DND-41 (cell line): Measurements from ENCODE around the gene SIX6.
"Not testable (repeated sequence)": the region's sequence is repeated elsewhere in the genome, so short reads cannot be mapped to it uniquely, and the experiment has no call there.

Experiments
- ATAC-seq: fragments of 200-7000 bp; cut with Tn5 transposase; 3 replicates; pipeline ENCODE4 v1.9.1; 2021; ENCODE audit warnings: low read depth; ENCODE audit not compliant: insufficient read depth
- DNase-seq: peaks from one replicate; pipeline ENCODE4 v3.0.0-alpha.2; 2020
- H2AFZ ChIP-seq: 2 replicates; pipeline ENCODE4 v1.6.0; 2012; ENCODE audit warnings: low read depth, low read length
- H3K27ac ChIP-seq: 2 replicates; pipeline ENCODE4 v1.5.1; 2012; ENCODE audit warnings: low read length, inconsistent platforms
- H3K27me3 ChIP-seq: fragments of 200-600 bp; sonication (generic); 2 replicates; pipeline ENCODE4 v1.6.0; 2012; ENCODE audit warnings: low read length, mild to moderate bottlenecking, inconsistent platforms; ENCODE audit not compliant: insufficient read depth, poor library complexity
- H3K36me3 ChIP-seq: 2 replicates; pipeline ENCODE4 v1.5.1; 2012; ENCODE audit warnings: low read length, inconsistent platforms; ENCODE audit not compliant: insufficient read depth
- H3K4me1 ChIP-seq: 2 replicates; pipeline ENCODE4 v1.5.1; 2012; ENCODE audit warnings: mild to moderate bottlenecking, low read length; ENCODE audit not compliant: insufficient read depth
- H3K4me2 ChIP-seq: 2 replicates; pipeline ENCODE4 v1.6.0; 2012; ENCODE audit warnings: mild to moderate bottlenecking, moderate library complexity, low read length, inconsistent platforms; ENCODE audit not compliant: insufficient read depth
- H3K4me3 ChIP-seq, 2 experiments: fragments of 200-600 bp in 1 of 2; shearing (Covaris generic) in 1 of 2; 2 replicates each; pipeline ENCODE4 v1.5.1; 2012 to 2016; ENCODE audit warnings: inconsistent platforms in 2 of 2, low read length in 2 of 2, mild to moderate bottlenecking in 2 of 2, low read depth in 1 of 2, moderate library complexity in 1 of 2
- H3K79me2 ChIP-seq: 2 replicates; pipeline ENCODE4 v1.6.0; 2012; ENCODE audit warnings: low read length, inconsistent platforms; ENCODE audit not compliant: insufficient read depth
- H3K9ac ChIP-seq: 2 replicates; pipeline ENCODE4 v1.6.0; 2012; ENCODE audit warnings: low read depth, mild to moderate bottlenecking, inconsistent platforms, low read length, moderate library complexity
- H3K9me3 ChIP-seq: 2 replicates; pipeline ENCODE4 v1.5.1; 2012; ENCODE audit warnings: low read length, moderate library complexity, mild to moderate bottlenecking, inconsistent platforms; ENCODE audit not compliant: insufficient read depth, severe bottlenecking
- H4K20me1 ChIP-seq: 2 replicates; pipeline ENCODE4 v1.6.0; 2012; ENCODE audit warnings: low read length; ENCODE audit not compliant: insufficient read depth
- CTCF ChIP-seq: IDR thresholded peaks from 2 replicates; pipeline ENCODE4 v1.5.1; 2012; ENCODE audit warnings: borderline replicate concordance, low read length, moderate library complexity, mild to moderate bottlenecking; ENCODE audit not compliant: poor library complexity, severe bottlenecking; ENCODE audit errors: extremely low read depth
- EZH2 ChIP-seq: IDR thresholded peaks from 3 replicates; pipeline ENCODE4 v1.6.1; 2012; ENCODE audit warnings: borderline replicate concordance, low read depth, mild to moderate bottlenecking, moderate library complexity, low read length, inconsistent platforms; ENCODE audit not compliant: severe bottlenecking

Gene SIX6

DNA sequence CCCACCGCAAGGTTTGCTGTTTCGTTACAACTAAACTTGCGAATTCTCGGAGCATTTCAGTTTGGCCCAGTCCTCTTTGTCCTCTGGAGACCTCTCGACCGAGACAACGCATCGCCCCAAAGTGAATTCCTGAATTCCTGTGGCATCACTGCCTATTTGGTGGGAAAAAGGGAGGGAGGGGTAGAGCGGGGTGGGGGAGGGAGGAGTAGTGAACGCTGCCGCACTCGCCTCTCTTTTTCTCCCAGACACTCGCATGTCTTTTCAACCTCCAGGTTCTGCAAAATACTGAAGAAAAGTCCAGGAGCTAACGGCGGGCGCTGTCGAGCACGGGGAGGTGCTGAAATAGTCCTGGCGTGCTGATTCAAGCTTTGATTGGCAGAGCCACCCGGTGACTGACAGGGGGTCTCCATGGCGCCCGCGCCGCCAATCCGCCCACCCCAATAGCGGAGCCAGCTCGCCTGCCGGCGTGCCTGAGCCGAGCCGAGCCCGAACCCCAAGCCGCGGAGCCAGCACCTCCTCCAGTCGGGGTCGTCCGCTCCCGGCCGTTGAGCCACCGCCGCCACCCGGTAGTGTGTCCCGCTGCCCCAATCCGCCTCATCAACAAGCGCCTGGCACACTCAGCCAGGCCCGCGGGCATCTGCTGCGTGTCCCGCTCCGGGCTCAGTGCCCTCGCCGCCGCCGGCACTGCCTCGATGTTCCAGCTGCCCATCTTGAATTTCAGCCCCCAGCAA lies at the start of gene SIX6:
TSS of gene SIX6 (plus strand) at position 440 of the 731 bp plus-strand sequence. CDS start at position 693, 253 bp downstream.
- H3K27ac ChIP-seq: no peak within 1 kb of the TSS
- H3K36me3 ChIP-seq: no peaks in the 10 kb centered on the region
- no peaks in the 10 kb centered on the region for H3K9me3 ChIP-seq
- TF ChIP-seq CTCF (no peak), EZH2 (no peak)
- DNase-seq (no peak), ATAC-seq (no peak)
- no peaks in the 10 kb centered on the region for H3K4me1 ChIP-seq
- no peak within 1 kb of the TSS for H2AFZ ChIP-seq
- H3K4me2 ChIP-seq: no peak within 1 kb of the TSS
- no peaks in the 10 kb centered on the region for H3K27me3 ChIP-seq
- H3K4me3 ChIP-seq: no peak within 1 kb of the TSS
- H3K9ac ChIP-seq: no peak within 1 kb of the TSS
- no peaks in the 10 kb centered on the region for H3K79me2 ChIP-seq
- no peaks in the 10 kb centered on the region for H4K20me1 ChIP-seq

GRCh38 chr14:60480248-60480647 lies 28.7 kb upstream of the SIX6 start:
- not testable (repeated sequence) for H2AFZ ChIP-seq, H3K4me3 ChIP-seq, H3K27ac ChIP-seq, H3K27me3 ChIP-seq, H3K4me2 ChIP-seq, ATAC-seq, H3K79me2 ChIP-seq, H3K4me1 ChIP-seq, H3K36me3 ChIP-seq, H3K9me3 ChIP-seq, H3K9ac ChIP-seq, H4K20me1 ChIP-seq, DNase-seq

GRCh38 chr14:60482743-60483142 lies 26.2 kb upstream of the SIX6 start:
- H3K4me3 ChIP-seq: no peak overlapping the region
- H3K9me3 ChIP-seq: peaks cover 3% of the 10 kb centered on the region
- no peak overlapping the region for H3K27ac ChIP-seq
- H2AFZ ChIP-seq: no peak overlapping the region
- H3K36me3 ChIP-seq: no peaks in the 10 kb centered on the region
- DNase-seq: no peak
- TF ChIP-seq CTCF (no peak), EZH2 (no peak)
- no peak overlapping the region for H3K4me2 ChIP-seq
- no peaks in the 10 kb centered on the region for H4K20me1 ChIP-seq
- H3K79me2 ChIP-seq: no peaks in the 10 kb centered on the region
- no peak overlapping the region for H3K9ac ChIP-seq
- H3K4me1 ChIP-seq: no peaks in the 10 kb centered on the region
- ATAC-seq: no peak
- H3K27me3 ChIP-seq: no peaks in the 10 kb centered on the region

GRCh38 chr14:60485057-60485597 lies 23.8 kb upstream of the SIX6 start:
- no peaks in the 10 kb centered on the region for H4K20me1 ChIP-seq
- no peaks in the 10 kb centered on the region for H3K27me3 ChIP-seq
- H3K4me2 ChIP-seq: no peak overlapping the region
- H2AFZ ChIP-seq: no peak overlapping the region
- H3K9ac ChIP-seq: no peak overlapping the region
- no peak overlapping the region for H3K4me3 ChIP-seq
- DNase-seq (no peak), ATAC-seq (no peak)
- H3K27ac ChIP-seq: no peak overlapping the region
- H3K4me1 ChIP-seq: no peaks in the 10 kb centered on the region
- peaks cover 3% of the 10 kb centered on the region for H3K9me3 ChIP-seq
- TF ChIP-seq CTCF (no peak), EZH2 (no peak)
- H3K79me2 ChIP-seq: no peaks in the 10 kb centered on the region
- H3K36me3 ChIP-seq: no peaks in the 10 kb centered on the region
